H1 (cell line): ENCODE data around the gene NOS3. TPM values are rescaled to one million over a fixed set of nuclear protein-coding genes. Genes with fewer than 3 reads are reported as not detected.

Experiments
- CTCF ChIA-PET: fragments of 300-600 bp; sonication (Branson Sonifier 250); formaldehyde crosslinking; loops from one replicate; lab custom pipeline; 2021; ENCODE audit not compliant: partially characterized antibody; lab: Charles Lee
- POLR2A ChIA-PET: fragments of 300-600 bp; sonication (Branson Sonifier 250); formaldehyde crosslinking; loops from one replicate; lab custom pipeline; 2021; ENCODE audit warnings: inconsistent platforms; ENCODE audit not compliant: partially characterized antibody; lab: Charles Lee
- DNase-seq, 2 experiments: peaks; one replicate each; pipeline versions ENCODE4 v3.0.0 to v3.0.0-alpha.2; 2010 to 2022; ENCODE audit warnings: low spot score in 2 of 2, low read depth in 1 of 2, mixed read lengths in 1 of 2
- FAIRE-seq: peaks from 2 replicates; lab custom pipeline; 2011; peaks lifted over from hg19 to GRCh38; lab: Jason Lieb, UNC
- H2AFZ ChIP-seq: 2 replicates; pipeline ENCODE4 v1.8.1; 2012; ENCODE audit warnings: low read length, inconsistent platforms
- H2AK5ac ChIP-seq: 2 replicates; pipeline ENCODE4 v1.6.1; 2013; ENCODE audit warnings: low read depth, low read length
- H2BK120ac ChIP-seq: replicated peaks from 2 replicates; pipeline ENCODE3; 2013; ENCODE audit warnings: low read depth, low read length, inconsistent platforms
- H2BK12ac ChIP-seq: 2 replicates; pipeline ENCODE4 v1.6.1; 2013; ENCODE audit warnings: low read depth, low read length
- H2BK15ac ChIP-seq: 2 replicates; pipeline ENCODE4 v1.6.1; 2013; ENCODE audit warnings: low read length
- H2BK20ac ChIP-seq: 2 replicates; pipeline ENCODE4 v1.6.1; 2013; ENCODE audit warnings: low read length
- H2BK5ac ChIP-seq: 2 replicates; pipeline ENCODE4 v1.6.1; 2013; ENCODE audit warnings: low read depth, low read length
- H3K14ac ChIP-seq: 2 replicates; pipeline ENCODE4 v1.6.1; 2013; ENCODE audit warnings: inconsistent platforms; ENCODE audit not compliant: insufficient read length
- H3K18ac ChIP-seq: 2 replicates; pipeline ENCODE4 v1.6.1; 2013; ENCODE audit warnings: low read length; ENCODE audit errors: extremely low read depth
- H3K23ac ChIP-seq: 2 replicates; pipeline ENCODE4 v1.6.1; 2013; ENCODE audit warnings: inconsistent platforms; ENCODE audit not compliant: insufficient read length
- H3K23me2 ChIP-seq: 2 replicates; pipeline ENCODE4 v1.6.1; 2013; ENCODE audit warnings: low read depth, low read length
- H3K27ac ChIP-seq: 2 replicates; pipeline ENCODE4 v1.6.1; 2011; ENCODE audit warnings: low read depth, low read length, inconsistent platforms
- H3K27me3 ChIP-seq, 4 experiments: replicated peaks in 1 of 4; 1 replicate in 1 of 4; 2 replicates in 3 of 4; pipeline versions ENCODE4 v1.6.1 to v1.8.1; 2011 to 2013; ENCODE audit warnings: low read length in 3 of 4, mild to moderate bottlenecking in 3 of 4, inconsistent platforms in 2 of 4, mixed read lengths in 2 of 4, moderate library complexity in 1 of 4; ENCODE audit not compliant: control insufficient read depth in 3 of 4, insufficient read depth in 3 of 4; ENCODE audit errors: extremely low read depth in 1 of 4
- H3K36me3 ChIP-seq, 4 experiments: 2 replicates each; pipeline versions ENCODE4 v1.6.1 to v1.8.1; 2011 to 2013; ENCODE audit warnings: mild to moderate bottlenecking in 4 of 4, low read length in 3 of 4, moderate library complexity in 2 of 4, control low read depth in 1 of 4, inconsistent platforms in 1 of 4; ENCODE audit not compliant: insufficient read depth in 4 of 4, control insufficient read depth in 2 of 4
- H3K4ac ChIP-seq: replicated peaks from 2 replicates; pipeline ENCODE3; 2013; ENCODE audit warnings: low read length, low read depth, mixed read lengths, inconsistent platforms; ENCODE audit not compliant: insufficient read length
- H3K4me1 ChIP-seq, 4 experiments: replicated peaks in 1 of 4; 1 replicate in 1 of 4; 2 replicates in 3 of 4; pipeline versions ENCODE4 v1.6.1 to v1.8.1; 2011 to 2013; ENCODE audit warnings: low read length in 3 of 4, inconsistent platforms in 2 of 4, mixed read lengths in 1 of 4; ENCODE audit not compliant: insufficient read depth in 4 of 4, control insufficient read depth in 3 of 4
- H3K4me2 ChIP-seq, 2 experiments: 2 replicates each; pipeline versions ENCODE4 v1.6.1 to v1.8.1; 2011 to 2013; ENCODE audit warnings: low read depth in 2 of 2, low read length in 2 of 2, control low read depth in 1 of 2, inconsistent platforms in 1 of 2, mild to moderate bottlenecking in 1 of 2; ENCODE audit not compliant: insufficient read depth in 1 of 2
- H3K4me3 ChIP-seq, 4 experiments: fragments of 200-600, 300-600 bp in 1 of 4; sonication (generic), shearing (Covaris generic), sonication (Bioruptor Twin) in 1 of 4; 2 replicates each; pipeline versions ENCODE4 v1.5.1 to v1.8.1; 2011 to 2016; ENCODE audit warnings: low read length in 4 of 4, low read depth in 3 of 4, control low read depth in 2 of 4, inconsistent platforms in 2 of 4, mild to moderate bottlenecking in 2 of 4, mixed read lengths in 1 of 4, moderate library complexity in 1 of 4; ENCODE audit not compliant: insufficient read depth in 2 of 4; ENCODE audit errors: extremely low read depth in 1 of 4
- H3K56ac ChIP-seq: replicated peaks from 2 replicates; pipeline ENCODE3; 2013; ENCODE audit warnings: low read depth, mild to moderate bottlenecking, mixed read lengths, low read length, inconsistent platforms; ENCODE audit not compliant: insufficient read length
- H3K79me1 ChIP-seq: 2 replicates; pipeline ENCODE4 v1.6.1; 2013; ENCODE audit warnings: low read depth, low read length, control low read depth
- H3K79me2 ChIP-seq, 2 experiments: 2 replicates each; pipeline versions ENCODE4 v1.6.1 to v1.8.1; 2012 to 2013; ENCODE audit warnings: low read length in 2 of 2, mild to moderate bottlenecking in 2 of 2, inconsistent platforms in 1 of 2; ENCODE audit not compliant: insufficient read depth in 2 of 2, control insufficient read depth in 1 of 2
- H3K9ac ChIP-seq, 4 experiments: replicated peaks in 1 of 4; 1 replicate in 1 of 4; 2 replicates in 3 of 4; pipeline versions ENCODE4 v1.6.1 to v1.8.1; 2011 to 2013; ENCODE audit warnings: low read depth in 3 of 4, low read length in 3 of 4, control low read depth in 2 of 4, mild to moderate bottlenecking in 2 of 4, moderate library complexity in 2 of 4, inconsistent platforms in 1 of 4; ENCODE audit errors: extremely low read depth in 1 of 4
- H3K9me3 ChIP-seq, 2 experiments: 2 replicates each; pipeline versions ENCODE4 v1.6.1 to v1.8.1; 2012 to 2013; ENCODE audit warnings: mild to moderate bottlenecking in 2 of 2, moderate library complexity in 2 of 2, control low read depth in 1 of 2, inconsistent platforms in 1 of 2, low read depth in 1 of 2, low read length in 1 of 2, mixed read lengths in 1 of 2; ENCODE audit not compliant: insufficient read depth in 2 of 2
- H4K20me1 ChIP-seq, 2 experiments: replicated peaks in 1 of 2; 2 replicates each; pipeline versions ENCODE3 to v1.8.1; 2011 to 2013; ENCODE audit warnings: inconsistent platforms in 2 of 2, low read length in 2 of 2, mild to moderate bottlenecking in 1 of 2; ENCODE audit not compliant: insufficient read depth in 2 of 2, control insufficient read depth in 1 of 2
- H4K5ac ChIP-seq: 2 replicates; pipeline ENCODE4 v1.6.1; 2013; ENCODE audit warnings: low read length, low read depth, mixed read lengths, inconsistent platforms; ENCODE audit not compliant: insufficient read length
- H4K8ac ChIP-seq: 2 replicates; pipeline ENCODE4 v1.8.0; 2013; ENCODE audit warnings: mild to moderate bottlenecking, moderate library complexity, low read length, inconsistent platforms; ENCODE audit not compliant: insufficient read depth; ENCODE audit errors: extremely low read depth
- H4K91ac ChIP-seq: replicated peaks from 2 replicates; pipeline ENCODE3; 2013; ENCODE audit warnings: low read length, mixed read lengths, inconsistent platforms; ENCODE audit not compliant: insufficient read length
- ASH2L ChIP-seq: fragments of 200-600, 300-600 bp; sonication (generic); IDR thresholded peaks from one replicate; pipeline ENCODE4 v1.7.1; 2017; ENCODE audit warnings: low read length
- CHD1 ChIP-seq: IDR thresholded peaks from 2 replicates; pipeline ENCODE4 v1.6.1; 2012; ENCODE audit warnings: low read depth, low read length, improper control_type of control experiment
- JUND ChIP-seq: IDR thresholded peaks from 2 replicates; pipeline ENCODE4 v1.6.1; 2011; ENCODE audit warnings: mild to moderate bottlenecking, improper control_type of control experiment, low read length
- POLR2A ChIP-seq, 2 experiments: IDR thresholded peaks; 1 replicate in 1 of 2; 2 replicates in 1 of 2; pipeline ENCODE4 v1.6.1; 2011; ENCODE audit warnings: low read depth in 2 of 2, low read length in 2 of 2, mild to moderate bottlenecking in 2 of 2; ENCODE audit errors: control extremely low read depth in 1 of 2
- RAD21 ChIP-seq, 2 experiments: IDR thresholded peaks in 1 of 2; conservative IDR thresholded peaks in 1 of 2; 2 replicates each; pipeline ENCODE4 v1.6.1; 2011; ENCODE audit warnings: low read depth in 2 of 2, low read length in 2 of 2, improper control_type of control experiment in 1 of 2, inconsistent platforms in 1 of 2, mild to moderate bottlenecking in 1 of 2, moderate library complexity in 1 of 2
- SRF ChIP-seq: IDR thresholded peaks from 2 replicates; pipeline ENCODE4 v1.6.1; 2011; ENCODE audit warnings: mild to moderate bottlenecking, low read depth, low read length, moderate library complexity
- TEAD4 ChIP-seq: IDR thresholded peaks from 2 replicates; pipeline ENCODE4 v1.6.1; 2012; ENCODE audit warnings: low read depth, low read length, inconsistent platforms, mixed read lengths
- YY1 ChIP-seq: IDR thresholded peaks from 2 replicates; pipeline ENCODE4 v1.6.1; 2011; ENCODE audit warnings: low read depth, mild to moderate bottlenecking, low read length
- ZNF274 ChIP-seq: IDR thresholded peaks from 2 replicates; pipeline ENCODE4 v1.7.0; 2012; ENCODE audit warnings: low read length, borderline replicate concordance; ENCODE audit errors: extremely low read depth
- WGBS, 2 experiments: shearing (Covaris generic) in 1 of 2; methylation state at CpG; one replicate each; pipeline versions ENCODE4 v1.1.6 to v1.1.7; 2013 to 2015; ENCODE audit warnings: low lambda C conversion rate in 2 of 2, mixed read lengths in 2 of 2, inconsistent platforms in 1 of 2, low coverage in 1 of 2, missing lambda C conversion rate in 1 of 2; ENCODE audit not compliant: insufficient replicate concordance in 2 of 2, insufficient coverage in 1 of 2, insufficient read length in 1 of 2; ENCODE audit errors: extremely low coverage in 1 of 2, missing lambda C conversion rate in 1 of 2; 5-methylcytosine and 5-hydroxymethylcytosine counted together
- polyA plus RNA-seq, 7 experiments: library from polyadenylated mRNA; depleted of rRNA in 3 of 7; stranded (reverse) in 5 of 7; unstranded in 2 of 7; fragments of >200 nt in 5 of 7; fragments of 200-250 nt in 2 of 7; gene quantifications; 1 replicate in 5 of 7; 2 replicates in 1 of 7; 4 replicates in 1 of 7; pipeline versions ENCODE4 v1.2.1 to v1.2.3, GENCODE V29; 2011 to 2013; ENCODE audit warnings: missing spikeins in 2 of 7, mixed read lengths in 2 of 7
- total RNA-seq: library from RNA; stranded (reverse); fragmentation: NEBNext Ultra II Directional; extraction: Animal tissue kit (Norgen Biotek cat#: 25700); gene quantifications from 2 replicates; pipeline ENCODE4 v1.2.1, GENCODE V29; 2021

The NOS3 gene
- total and polyA plus RNA-seq, 2 of the 8 experiments (the other 6 are each of a cell fraction or from before 2014, with no cell fraction given) = 4.4 to 16.2 TPM

DNA sequence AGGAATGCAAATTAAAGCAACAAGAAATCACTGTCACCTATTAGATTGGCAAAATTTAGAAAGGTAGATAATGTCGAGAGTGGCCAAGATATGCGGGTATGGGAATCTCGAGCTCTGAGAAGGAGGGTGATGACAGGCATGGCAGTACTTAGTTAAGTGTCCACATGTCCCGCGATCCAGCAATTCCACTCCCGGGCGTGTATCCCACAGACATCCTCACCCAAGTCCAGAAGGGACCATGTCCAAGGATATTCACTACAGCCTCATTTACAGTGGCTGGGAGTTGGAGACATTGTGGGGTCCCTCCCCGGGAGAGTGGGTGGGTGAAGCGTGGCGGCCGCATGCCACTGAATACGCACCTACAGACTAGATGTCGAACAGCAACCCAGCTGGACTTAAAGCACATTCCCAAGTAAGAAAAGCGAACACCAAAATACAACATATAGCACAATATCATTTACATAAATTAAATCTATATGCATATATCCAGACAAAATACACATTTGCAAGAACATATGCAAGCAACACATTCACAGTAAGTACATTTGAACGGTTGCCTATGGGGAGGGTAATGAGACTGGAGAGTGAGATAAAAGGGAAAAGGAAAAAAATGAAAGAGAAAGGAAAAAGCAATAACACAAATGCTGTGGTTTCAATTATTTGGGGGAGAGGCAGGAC is 22.6 kb upstream of the NOS3 start:
- no peak overlapping the region for H3K14ac ChIP-seq
- H3K79me1 ChIP-seq = no peaks in the 10 kb centered on the region
- H2AFZ ChIP-seq = no peak overlapping the region
- no peak overlapping the region for H3K4me2 ChIP-seq
- H2AK5ac ChIP-seq = no peak overlapping the region
- DNase-seq (no peak), FAIRE-seq (no peak)
- no peak overlapping the region for H4K5ac ChIP-seq
- H2BK5ac ChIP-seq = no peak overlapping the region
- H3K4me1 ChIP-seq = peaks cover 2 to 31% (median 17%) of the 10 kb centered on the region in 4 experiments
- H3K27me3 ChIP-seq = no peaks in the 10 kb centered on the region; a peak in 1 of 7 replicates
- no peak overlapping the region for H3K27ac ChIP-seq
- no peak overlapping the region for H2BK12ac ChIP-seq
- H2BK15ac ChIP-seq = no peak overlapping the region
- TF ChIP-seq TEAD4 (no peak), YY1 (no peak), JUND (no peak), SRF (no peak), ASH2L (no peak), CHD1 (no peak), RAD21 (IDR thresholded peaks at IDR 0.05 in 1 of 2, conservative IDR thresholded peaks at IDR 0.05 in 1 of 2; ENCODE audit: low read depth in 2 of 2, low read length in 2 of 2) (no peak), ZNF274 (no peak), POLR2A (IDR thresholded peaks at IDR 0.05; ENCODE audit: control extremely low read depth in 1 of 2, low read depth in 2 of 2, low read length in 2 of 2) (no peak)
- TF ChIP-seq, all 59 proteins: peak for 0
- Histone ChIP-seq H3K23me2 (peaks cover 3% of the 10 kb centered on the region; the same call in 1 of the 2 replicates), H3K9me3 (no peaks in the 10 kb centered on the region), H4K91ac (no peak overlapping the region), H3K4me3 (no peak overlapping the region), H2BK120ac (no peak overlapping the region), H3K79me2 (no peaks in the 10 kb centered on the region), H4K8ac (no peak overlapping the region), H4K20me1 (no peaks in the 10 kb centered on the region), H3K9ac (no peak overlapping the region), H3K56ac (no peak overlapping the region), H3K36me3 (no peaks in the 10 kb centered on the region), H2BK20ac (no peak overlapping the region), H3K18ac (no peak overlapping the region), H3K4ac (no peak overlapping the region), H3K23ac (no peak overlapping the region)
- WGBS, 2 experiments = 91% methylated on average over 15 of the region's 15 CpGs; no CpG with 5 or more reads in 1 of the 2 experiments
- CTCF ChIA-PET = interaction anchor here (0.6 to 27.0 kb wide), 12 partner anchors 5 to 192 kb away, joined by 3 to 797 read pairs (median 5); partner anchors contain the start of genes KCNH2 and NOS3
- POLR2A ChIA-PET = interaction anchor here (1.4 to 2.4 kb wide), 2 partner anchors 11 to 16 kb away, joined by 3 to 13 read pairs; no protein-coding TSS in a partner anchor
